ENCODE measurements around the gene ANGPT4.
"Not testable (repeated sequence)": the region's sequence is repeated elsewhere in the genome, so short reads cannot be mapped to it uniquely, and the experiment has no call there.

Gene ANGPT4

GRCh38 chr20:871436-871835 is 44.7 kb downstream of the ANGPT4 start:
- DNase-seq: no peak

DNA sequence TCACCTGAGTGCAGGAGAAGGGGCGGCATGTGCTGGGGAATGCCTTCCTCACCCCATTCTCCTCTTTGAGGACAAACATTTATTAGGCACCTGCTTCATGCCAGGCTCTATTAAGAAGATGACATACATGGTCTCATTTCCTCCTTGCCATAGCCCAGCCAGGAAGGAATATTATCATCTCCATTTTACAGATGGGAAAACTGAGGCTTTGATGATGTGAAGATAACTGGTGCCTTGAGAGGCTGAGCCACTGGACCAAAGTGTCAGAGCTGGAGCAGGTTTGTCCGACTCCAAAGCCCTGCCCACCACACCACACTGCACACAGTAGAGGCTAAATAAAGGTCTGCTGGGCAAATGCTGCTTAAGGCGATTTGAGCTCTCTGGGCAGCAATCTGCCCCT is 45.4 kb downstream of the ANGPT4 start:
- DNase-seq: no peak

- no peak for DNase-seq
These were observed 46.5 kb downstream of the ANGPT4 start for GRCh38 chr20:869606-870005.

DNA sequence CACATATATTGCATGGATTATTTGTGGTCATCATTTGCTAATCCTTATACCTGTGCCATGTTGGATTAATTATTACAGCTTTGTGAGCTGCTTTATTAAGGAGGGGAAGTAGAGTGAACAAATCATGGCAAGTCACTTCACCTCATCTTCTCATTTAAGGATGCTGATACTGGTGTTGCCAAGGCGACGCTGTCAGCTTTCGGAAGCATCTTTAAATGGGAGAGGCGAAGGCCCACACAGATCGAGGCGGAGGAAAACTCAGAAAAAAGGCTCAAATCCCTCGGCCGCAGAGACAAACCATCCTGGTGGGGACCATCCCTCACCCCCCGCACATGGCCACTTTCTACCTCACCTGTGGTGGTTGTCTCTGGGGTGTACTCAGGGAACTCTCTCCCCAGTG is 47.9 kb downstream of the ANGPT4 start:
- DNase-seq: no peak

DNA sequence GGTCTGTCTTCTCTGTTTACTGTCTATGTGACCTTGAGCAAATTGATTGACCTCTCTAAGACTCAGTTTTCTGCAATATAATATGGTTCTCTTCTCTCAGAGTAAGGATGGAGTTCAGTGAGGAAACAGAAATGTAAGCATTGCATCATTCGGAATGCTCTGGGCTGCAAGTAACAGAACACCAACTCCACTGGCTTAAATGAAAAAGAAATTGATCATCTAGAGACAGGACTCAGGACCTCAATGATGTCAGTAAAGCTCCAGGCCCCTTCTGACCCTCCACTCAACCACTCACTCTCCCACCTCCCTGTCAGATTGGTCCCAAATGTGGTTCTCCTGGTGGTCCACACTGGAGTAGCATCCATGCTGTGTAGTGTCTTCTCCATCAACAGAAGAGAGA is 50.7 kb downstream of the ANGPT4 start:
- DNase-seq: no peak

GRCh38 chr20:860891-861290 is 55.2 kb downstream of the ANGPT4 start:
- DNase-seq: no peak

DNA sequence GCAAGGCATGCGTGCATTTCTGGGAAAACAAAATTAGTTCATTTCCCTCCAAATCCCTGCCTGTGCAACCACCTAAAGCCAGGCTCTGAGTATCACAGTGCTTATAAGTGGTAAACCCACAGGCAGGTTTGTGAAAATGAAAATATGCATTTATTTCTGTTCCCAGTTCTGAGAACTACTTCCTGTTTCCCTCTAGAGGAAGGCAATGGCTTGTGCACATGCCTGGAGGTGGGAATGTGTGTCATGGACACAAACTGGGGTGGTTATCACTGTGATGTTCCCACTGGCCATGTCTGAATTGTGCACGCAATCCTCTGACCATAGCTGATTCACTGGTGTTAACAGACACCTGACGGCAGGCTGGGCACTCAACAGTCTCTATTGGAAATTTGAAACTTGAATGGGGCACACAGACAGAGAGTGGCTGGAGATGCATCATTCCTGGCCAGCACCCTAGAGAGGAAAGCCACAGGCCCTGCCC is 56.3 kb downstream of the ANGPT4 start:
- DNase-seq: no peak

DNA sequence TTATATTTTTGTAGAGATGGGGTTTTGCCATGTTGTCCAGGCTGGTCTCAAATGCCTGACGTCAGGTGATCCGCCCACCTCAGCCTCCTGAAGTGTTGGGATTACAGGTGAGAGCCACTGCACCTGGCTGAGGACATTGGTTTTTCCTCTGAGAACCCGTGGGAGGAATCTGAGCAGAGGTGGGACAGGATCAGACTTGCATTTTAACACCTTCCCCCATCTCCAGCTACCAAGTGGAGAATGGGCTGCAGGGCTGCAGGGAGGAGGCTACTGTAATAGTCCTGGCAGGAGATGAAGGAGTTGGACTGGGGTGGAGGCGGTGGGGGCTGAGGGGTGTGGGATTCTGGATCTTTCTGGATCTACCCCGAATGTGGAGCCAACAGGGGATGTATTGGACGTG is 58.1 kb downstream of the ANGPT4 start:
- no peak for DNase-seq

GRCh38 chr20:856361-856775 is 59.8 kb downstream of the ANGPT4 start:
- DNase-seq: peak; percentile 56

DNA sequence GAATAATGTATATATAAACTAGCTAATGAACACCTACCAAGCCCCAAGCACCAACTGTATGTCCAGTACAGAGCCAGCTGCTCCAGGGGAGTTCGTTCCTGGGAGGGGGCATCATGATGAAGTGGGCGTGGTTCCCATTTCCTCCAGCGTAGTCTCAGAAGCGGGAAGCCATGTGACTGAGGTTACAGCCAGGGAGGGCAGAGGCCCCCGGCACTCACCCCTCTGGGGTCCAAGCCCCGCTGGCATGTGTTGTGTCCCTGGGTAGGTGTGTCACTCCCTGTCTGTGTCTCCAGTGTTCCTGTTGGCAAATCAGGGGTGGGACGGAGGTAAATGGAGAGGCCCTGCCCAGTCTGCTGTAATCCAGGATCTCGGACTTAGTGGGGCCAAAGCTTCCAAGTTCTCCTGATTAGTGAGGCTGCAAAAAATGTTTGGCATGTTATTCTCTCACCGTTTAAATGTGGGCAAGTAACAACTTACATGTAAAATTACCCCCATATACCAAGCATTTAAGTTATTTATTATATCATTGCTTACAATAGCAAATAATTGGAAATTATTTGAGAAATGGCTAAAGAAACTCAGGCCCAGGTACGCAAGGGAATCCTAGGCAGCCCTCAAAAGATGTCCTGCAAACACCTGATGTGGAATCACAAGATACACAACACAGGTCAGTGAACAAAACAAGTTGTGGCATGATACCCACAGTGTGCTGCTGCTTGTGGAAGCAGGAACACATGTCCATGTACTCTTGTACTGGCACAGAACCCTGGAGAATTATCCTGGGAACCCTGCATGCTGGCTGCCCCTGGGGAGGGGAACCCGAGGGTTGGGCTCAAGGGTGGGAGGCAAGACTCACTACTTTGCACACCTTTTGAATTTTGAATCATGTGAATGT is 60.4 kb downstream of the ANGPT4 start:
- DNase-seq: no peak

- DNase-seq: no peak
These were observed 61.5 kb downstream of the ANGPT4 start for GRCh38 chr20:854601-855000.

DNA sequence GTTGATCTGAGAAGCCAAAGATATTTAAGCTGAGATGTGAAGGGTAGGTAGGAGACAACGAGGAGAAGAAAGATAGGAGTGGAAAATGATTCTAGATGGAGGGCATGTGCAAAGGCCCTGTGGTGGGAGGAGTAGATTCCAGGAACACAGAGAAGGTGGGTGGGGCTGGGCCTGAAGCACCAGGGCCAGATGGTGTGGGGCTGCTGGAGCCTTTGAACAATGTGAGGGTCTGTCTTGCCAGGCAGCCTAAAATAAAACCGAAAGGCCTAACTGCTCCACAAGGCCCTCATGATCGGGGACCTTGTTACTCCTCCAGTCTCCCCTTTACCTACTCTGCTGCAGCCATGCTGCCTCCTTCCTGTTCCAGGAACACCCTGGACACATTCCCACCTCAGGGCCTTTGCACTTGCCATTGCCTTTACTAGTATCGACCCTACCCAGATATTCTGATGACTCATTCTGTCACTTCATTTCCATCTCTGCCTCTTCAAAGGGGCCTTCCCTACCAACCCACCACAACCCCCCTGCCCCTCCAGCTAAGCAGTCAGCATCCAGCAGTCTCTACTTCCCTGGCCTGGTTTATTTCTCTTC is 62.6 kb downstream of the ANGPT4 start:
- DNase-seq: no peak

- not testable (repeated sequence) for DNase-seq
These were observed 67.4 kb downstream of the ANGPT4 start for GRCh38 chr20:848731-849130.

DNA sequence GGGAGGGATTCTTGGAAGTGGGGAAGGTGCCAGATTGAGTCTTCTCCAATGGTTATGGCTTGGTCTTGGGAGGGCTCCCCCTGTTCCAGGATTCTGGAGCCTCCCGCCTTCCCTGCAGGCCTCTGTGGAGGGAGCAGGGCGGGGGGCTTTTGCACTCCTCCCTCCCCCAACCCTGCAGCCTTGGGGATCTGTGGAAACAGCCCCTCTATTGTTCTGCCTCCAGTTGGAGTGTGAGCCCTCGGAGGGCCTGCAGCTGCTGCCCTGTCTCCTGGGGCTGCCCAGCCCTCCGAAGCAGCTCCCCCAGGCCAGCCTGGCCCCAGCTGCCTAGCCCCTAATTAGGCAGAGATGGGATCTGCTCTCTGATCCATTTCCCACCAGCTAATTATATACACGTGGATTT is 67.9 kb downstream of the ANGPT4 start:
- no peak for DNase-seq

GRCh38 chr20:846894-847278 is 69.2 kb downstream of the ANGPT4 start:
- no peak for DNase-seq

DNA sequence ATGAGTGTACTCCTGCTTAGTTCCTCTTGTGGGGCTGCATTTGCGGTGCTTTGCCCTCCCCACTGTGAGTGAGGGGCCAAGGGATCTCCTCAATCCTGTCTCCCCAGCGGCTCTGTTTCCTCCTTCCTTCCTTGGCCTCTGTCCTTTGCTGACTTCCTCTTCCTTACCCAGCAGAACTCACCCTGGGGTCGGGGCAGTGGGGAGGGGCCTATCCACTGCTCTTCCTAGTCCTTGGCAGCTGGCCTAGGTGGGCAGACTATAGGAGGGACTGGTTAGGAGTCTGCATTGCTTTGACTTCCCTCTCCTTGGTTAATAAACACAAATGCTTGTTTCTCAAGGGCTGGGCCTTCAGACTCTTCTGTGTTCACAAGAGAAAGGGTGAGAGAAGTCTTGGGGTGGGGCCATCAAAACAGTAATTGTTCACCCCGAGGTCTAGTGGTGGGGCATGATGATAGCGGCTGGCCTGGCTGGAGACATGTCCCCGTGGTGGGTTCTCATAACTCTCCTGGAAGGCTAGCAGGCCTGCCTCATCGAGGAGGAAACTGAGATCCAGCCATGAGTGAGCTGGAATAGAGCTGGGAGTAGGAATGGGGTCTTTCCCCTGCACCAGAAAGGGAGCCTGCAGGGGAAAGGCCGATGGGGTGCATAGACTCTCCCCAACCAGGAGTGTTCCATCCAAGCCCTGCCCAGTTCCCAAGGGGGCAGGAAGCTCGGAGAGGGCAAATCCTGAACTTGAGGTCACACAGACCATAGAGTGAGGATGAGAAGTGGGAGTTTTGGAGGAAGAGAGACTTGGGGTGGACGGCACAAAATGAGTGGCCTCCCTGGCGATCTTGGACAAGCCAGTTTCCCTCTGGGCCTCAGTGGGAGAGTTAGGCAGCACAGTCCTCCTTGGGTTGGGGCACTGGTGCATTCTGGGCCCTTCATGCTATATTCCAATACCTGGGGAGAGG is 69.9 kb downstream of the ANGPT4 start:
- no peak for DNase-seq

DNA sequence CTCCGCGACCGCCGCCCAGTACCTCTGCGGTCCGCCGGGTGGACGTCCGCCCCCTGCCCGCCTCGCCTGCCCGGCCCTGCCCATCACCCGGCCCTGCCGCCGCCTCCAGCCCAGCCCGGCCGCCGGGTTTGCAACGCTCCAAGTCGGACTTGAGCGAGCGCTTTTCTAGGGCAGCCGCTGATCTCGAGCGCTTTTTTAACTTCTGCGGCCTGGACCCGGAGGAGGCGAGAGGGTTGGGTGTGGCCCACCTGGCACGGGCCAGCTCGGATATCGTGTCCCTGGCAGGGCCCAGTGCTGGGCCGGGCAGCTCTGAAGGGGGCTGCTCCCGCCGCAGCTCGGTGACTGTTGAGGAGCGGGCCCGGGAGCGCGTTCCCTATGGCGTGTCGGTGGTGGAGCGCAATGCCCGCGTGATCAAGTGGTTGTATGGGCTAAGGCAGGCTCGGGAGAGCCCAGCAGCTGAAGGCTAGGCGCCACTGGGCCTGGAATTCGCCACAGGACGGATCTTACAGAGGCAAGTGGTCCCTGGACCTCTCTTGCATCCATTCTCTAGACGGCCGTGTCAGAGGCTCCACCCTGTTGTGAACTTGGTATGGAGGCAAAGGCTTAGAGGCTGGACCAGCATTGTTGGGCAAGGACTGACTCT is 70.8 kb downstream of the ANGPT4 start:
- no peak for DNase-seq

DNA sequence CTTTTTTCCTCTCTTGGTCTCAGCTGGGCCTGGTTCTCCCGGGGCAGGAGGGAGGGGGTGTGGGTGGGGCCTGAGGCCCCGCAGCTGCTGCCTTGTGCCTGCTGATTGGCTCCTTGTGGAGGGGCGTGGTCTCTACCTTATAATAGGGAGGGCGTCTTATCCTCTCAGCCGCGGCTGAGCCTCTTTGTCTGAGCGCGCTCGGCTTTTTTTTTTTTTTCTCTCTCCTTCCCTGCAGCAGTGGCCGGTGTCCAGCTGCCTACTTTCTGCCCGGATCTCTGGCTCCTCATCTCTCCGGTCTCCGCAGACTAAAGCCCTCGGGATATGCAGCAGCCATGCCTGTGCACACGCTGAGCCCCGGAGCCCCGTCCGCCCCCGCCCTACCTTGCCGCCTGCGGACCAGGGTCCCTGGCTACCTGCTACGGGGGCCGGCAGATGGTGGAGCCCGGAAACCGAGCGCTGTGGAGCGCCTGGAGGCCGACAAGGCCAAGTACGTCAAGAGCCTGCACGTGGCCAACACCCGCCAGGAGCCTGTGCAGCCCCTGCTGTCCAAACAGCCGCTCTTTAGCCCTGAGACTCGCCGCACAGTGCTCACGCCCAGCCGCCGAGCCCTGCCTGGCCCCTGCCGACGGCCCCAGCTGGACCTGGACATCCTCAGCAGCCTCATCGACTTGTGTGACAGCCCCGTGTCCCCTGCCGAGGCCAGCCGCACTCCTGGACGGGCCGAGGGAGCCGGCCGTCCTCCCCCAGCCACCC is 71.5 kb downstream of the ANGPT4 start:
- DNase-seq: peak; percentile 95

DNA sequence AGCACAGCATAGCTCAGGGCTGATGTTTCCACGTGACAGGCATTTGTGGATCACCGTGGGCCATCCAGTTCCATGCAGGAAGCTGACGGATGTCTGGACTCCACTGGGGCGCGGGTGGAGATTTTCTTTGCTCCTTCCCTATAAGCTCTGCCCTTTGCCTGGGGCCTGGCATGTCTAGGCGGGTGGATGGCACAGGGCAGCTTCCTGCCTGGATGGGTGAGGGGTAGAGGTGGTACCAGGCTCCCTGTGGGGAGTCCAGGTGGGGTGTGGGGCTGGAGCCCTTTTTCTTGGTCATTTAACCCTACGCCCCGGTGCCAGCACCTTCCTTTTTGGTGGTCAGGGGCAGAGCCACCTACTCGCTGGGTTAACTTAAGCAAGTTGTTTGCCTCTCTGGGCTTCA is 72.2 kb downstream of the ANGPT4 start:
- DNase-seq: no peak

GRCh38 chr20:842547-842940 is 73.6 kb downstream of the ANGPT4 start:
- no peak for DNase-seq

DNA sequence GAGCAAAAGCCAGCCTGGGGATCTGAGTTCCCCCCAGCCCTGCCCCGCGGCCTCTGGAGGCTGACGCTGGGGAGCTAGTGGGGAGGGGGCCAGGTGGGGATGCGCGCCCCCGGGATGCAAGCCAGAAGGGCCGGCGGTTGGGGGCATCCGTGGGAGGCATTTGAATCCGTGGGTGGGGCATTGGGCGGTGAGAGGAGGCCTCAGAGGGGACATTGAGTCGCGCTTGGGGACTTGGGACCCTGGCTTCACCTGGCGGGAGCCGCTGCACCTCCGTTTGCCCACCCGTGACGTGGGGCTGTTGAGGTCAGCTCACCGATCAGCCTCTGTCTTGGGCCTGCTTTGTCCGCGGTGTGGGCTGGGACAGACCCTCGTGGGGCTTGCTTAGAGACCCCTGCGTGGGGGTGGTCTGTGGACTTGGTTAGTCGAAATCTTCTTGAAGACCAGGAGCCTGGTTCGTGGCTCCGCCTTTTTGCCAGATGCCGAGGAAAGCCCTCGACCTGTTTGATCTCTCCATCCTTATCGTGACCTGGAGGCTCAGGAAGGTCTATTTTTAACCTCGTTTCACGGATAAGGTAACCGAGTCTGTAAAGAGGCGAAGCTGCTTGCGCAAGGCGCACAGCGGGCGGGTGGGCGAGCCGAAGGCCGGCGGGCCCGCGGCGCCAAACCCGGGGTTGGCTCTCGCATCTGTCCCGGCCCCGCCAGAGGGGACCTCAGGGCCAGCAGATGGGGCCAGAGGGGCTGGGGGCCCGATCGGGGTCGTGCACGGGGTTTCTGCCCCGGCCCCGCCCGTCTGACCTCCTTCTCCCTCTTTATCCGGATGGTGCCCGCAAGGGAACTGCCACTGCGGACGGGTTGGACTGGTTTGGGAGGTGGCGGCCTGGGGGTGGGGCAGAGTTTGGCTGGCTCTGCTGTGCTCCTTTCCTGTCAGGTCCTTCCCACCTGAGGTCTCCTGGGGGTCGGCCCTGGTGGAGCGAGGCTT is 74.3 kb downstream of the ANGPT4 start:
- peak; percentile 29 for DNase-seq
